GM13976 (cell line): ENCODE measurements around the gene PCED1B.

Experiments
- DNase-seq: peaks from one replicate; pipeline ENCODE4 v3.0.0; 2012; ENCODE audit warnings: low spot score
- in situ Hi-C: fragments of 300-500 bp; cut with MboI; formaldehyde crosslinking; loops from one replicate; pipeline ENCODE4 v1.12.0; 2022; ENCODE audit warnings: low sequenced_read_pairs, mixed read lengths, inconsistent platforms; ENCODE audit not compliant: unreplicated experiment
- TF ChIP-seq, protein P1 (sequence below): IDR thresholded peaks from 2 replicates; pipeline ENCODE4 v1.5.1; 2012; ENCODE audit warnings: borderline replicate concordance, mild to moderate bottlenecking; ENCODE audit not compliant: insufficient read depth; ENCODE audit errors: extremely low read depth, missing control alignments, control extremely low read depth

The PCED1B gene

DNA sequence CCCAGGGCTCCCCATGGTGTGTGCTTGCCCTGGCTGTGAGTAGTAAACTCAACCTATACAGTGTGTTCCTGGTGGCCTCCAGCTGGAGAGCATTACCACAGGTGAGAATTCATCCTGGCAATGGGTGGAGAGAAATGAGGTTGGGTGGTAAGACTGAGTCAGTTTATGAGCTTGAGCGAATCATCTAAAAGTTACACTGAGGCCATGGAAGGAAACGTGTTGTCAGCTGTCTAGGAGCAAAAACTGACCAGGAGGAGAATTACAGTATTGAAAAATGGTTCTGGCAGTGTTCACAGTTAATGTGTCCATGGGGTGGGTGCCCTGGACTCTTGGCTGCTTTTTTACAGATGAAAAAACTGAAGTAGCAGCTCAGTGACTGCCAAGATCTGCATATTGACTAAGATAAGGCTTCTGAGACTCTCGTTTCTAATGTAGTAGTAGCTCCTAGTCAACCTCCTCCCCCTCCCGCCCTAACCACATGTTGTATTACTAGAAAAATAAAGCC lies 202.3 kb downstream of the PCED1B start:
- in situ Hi-C loops, result no loop called here
- TF ChIP-seq, protein P1, sequence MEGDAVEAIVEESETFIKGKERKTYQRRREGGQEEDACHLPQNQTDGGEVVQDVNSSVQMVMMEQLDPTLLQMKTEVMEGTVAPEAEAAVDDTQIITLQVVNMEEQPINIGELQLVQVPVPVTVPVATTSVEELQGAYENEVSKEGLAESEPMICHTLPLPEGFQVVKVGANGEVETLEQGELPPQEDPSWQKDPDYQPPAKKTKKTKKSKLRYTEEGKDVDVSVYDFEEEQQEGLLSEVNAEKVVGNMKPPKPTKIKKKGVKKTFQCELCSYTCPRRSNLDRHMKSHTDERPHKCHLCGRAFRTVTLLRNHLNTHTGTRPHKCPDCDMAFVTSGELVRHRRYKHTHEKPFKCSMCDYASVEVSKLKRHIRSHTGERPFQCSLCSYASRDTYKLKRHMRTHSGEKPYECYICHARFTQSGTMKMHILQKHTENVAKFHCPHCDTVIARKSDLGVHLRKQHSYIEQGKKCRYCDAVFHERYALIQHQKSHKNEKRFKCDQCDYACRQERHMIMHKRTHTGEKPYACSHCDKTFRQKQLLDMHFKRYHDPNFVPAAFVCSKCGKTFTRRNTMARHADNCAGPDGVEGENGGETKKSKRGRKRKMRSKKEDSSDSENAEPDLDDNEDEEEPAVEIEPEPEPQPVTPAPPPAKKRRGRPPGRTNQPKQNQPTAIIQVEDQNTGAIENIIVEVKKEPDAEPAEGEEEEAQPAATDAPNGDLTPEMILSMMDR, result no peak
- no peak for DNase-seq

DNA sequence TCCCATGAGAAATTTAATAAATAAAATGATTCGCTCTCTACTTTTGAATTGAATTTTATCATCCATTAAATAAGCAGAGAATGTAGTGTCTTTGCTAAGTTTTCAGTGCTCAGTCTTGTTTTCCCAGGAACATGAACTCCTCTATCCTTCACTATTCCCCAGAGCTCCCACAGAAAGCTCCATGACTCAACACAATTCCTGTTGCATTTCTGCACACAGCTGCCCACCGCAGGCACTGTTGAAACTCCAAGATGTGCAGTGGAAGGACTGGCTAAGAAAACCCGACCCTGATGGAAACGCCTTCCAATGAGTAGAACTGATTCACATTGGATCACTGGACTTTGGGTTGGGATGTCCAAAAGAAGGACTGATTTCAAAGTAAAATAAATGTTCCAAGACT lies 202.8 kb downstream of the PCED1B start:
- DNase-seq, result no peak
- in situ Hi-C loops, result no loop called here
- TF ChIP-seq, protein P1, result no peak
